KMS-11 (cell line): Measurements from ENCODE around the gene TMIGD3.

Experiments
- H2AFZ ChIP-seq: fragments of 200-600 bp; sonication (generic); 2 replicates; pipeline ENCODE4 v1.6.1; 2016; ENCODE audit warnings: antibody characterized with exemption, mixed run types, low read depth
- H3K27ac ChIP-seq: fragments of 200-600 bp; sonication (generic); 2 replicates; pipeline ENCODE4 v1.6.1; 2016; ENCODE audit warnings: mild to moderate bottlenecking, mixed run types
- H3K27me3 ChIP-seq: fragments of 200-600 bp; sonication (generic); 2 replicates; pipeline ENCODE4 v1.6.1; 2017; ENCODE audit warnings: mild to moderate bottlenecking, low read depth, mixed run types, moderate library complexity; ENCODE audit not compliant: insufficient read depth
- H3K36me3 ChIP-seq: fragments of 200-600 bp; sonication (generic); 2 replicates; pipeline ENCODE4 v1.6.1; 2017; ENCODE audit warnings: mild to moderate bottlenecking, mixed run types; ENCODE audit not compliant: insufficient read depth
- H3K4me1 ChIP-seq: fragments of 200-600 bp; sonication (generic); 2 replicates; pipeline ENCODE4 v1.6.1; 2016; ENCODE audit warnings: mild to moderate bottlenecking, low read depth, mixed run types; ENCODE audit not compliant: poor library complexity, severe bottlenecking
- H3K4me2 ChIP-seq: fragments of 200-600 bp; sonication (generic); 2 replicates; pipeline ENCODE4 v1.7.0; 2016; ENCODE audit warnings: mild to moderate bottlenecking, mixed run types
- H3K4me3 ChIP-seq: fragments of 200-600 bp; sonication (generic); IDR thresholded peaks from 2 replicates; pipeline ENCODE4 v1.6.1; 2017; ENCODE audit warnings: low read depth, low read length, mixed read lengths; ENCODE audit not compliant: insufficient read depth
- H3K79me2 ChIP-seq: fragments of 200-600 bp; sonication (generic); 2 replicates; pipeline ENCODE4 v1.6.1; 2016; ENCODE audit warnings: low read depth, mixed run types; ENCODE audit not compliant: insufficient read depth
- H3K9ac ChIP-seq: fragments of 200-600 bp; sonication (generic); 2 replicates; pipeline ENCODE4 v1.6.1; 2016; ENCODE audit warnings: mild to moderate bottlenecking, mixed run types
- H4K20me1 ChIP-seq: fragments of 200-600 bp; sonication (generic); 2 replicates; pipeline ENCODE4 v1.6.1; 2016; ENCODE audit warnings: mild to moderate bottlenecking, mixed run types; ENCODE audit not compliant: insufficient read depth
- TF ChIP-seq, protein P1 (sequence below): fragments of 200-600 bp; sonication (generic); conservative IDR thresholded peaks from 2 replicates; pipeline ENCODE4 v1.6.1; 2017; ENCODE audit warnings: low read depth, mild to moderate bottlenecking, antibody characterized with exemption, low read length, moderate library complexity, mixed read lengths

TMIGD3 gene

GRCh38 chr1:111497592-111497991 lies 5.8 kb downstream of the TMIGD3 start:
- no peak overlapping the region for H2AFZ ChIP-seq
- H3K4me2 ChIP-seq: peak overlapping the region; percentile 54; the same call in 1 of the 2 replicates

DNA sequence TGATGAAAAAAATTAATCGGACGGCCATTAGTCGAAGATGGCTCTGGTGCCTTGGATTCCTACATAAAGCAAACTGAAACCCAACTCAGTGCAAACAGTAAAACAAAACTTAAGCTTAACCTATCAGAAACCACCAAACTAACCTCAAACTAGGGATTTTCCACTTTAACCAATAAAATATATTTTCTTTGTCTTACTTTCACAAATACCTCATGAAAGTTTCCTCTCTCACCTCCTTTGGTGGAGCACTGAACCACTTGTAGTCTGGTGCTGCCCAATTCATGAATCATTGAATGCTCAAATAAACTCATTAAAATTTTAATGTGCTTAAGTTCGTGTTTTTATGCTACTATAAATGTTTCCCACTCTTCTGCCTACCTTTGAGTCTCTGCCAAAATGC lies 7.0 kb downstream of the TMIGD3 start:
- Histone ChIP-seq H3K27me3 (no peaks in the 10 kb centered on the region), H3K4me2 (peak overlapping the region; percentile 61), H3K27ac (peak overlapping the region; percentile 39), H4K20me1 (no peaks in the 10 kb centered on the region), H3K4me1 (peaks cover 36% of the 10 kb centered on the region), H3K4me3 (no peak overlapping the region), H3K36me3 (no peaks in the 10 kb centered on the region), H3K9ac (peak overlapping the region; percentile 3; the same call in 1 of the 2 replicates), H3K79me2 (no peaks in the 10 kb centered on the region), H2AFZ (no peak overlapping the region)
- TF ChIP-seq, protein P1, sequence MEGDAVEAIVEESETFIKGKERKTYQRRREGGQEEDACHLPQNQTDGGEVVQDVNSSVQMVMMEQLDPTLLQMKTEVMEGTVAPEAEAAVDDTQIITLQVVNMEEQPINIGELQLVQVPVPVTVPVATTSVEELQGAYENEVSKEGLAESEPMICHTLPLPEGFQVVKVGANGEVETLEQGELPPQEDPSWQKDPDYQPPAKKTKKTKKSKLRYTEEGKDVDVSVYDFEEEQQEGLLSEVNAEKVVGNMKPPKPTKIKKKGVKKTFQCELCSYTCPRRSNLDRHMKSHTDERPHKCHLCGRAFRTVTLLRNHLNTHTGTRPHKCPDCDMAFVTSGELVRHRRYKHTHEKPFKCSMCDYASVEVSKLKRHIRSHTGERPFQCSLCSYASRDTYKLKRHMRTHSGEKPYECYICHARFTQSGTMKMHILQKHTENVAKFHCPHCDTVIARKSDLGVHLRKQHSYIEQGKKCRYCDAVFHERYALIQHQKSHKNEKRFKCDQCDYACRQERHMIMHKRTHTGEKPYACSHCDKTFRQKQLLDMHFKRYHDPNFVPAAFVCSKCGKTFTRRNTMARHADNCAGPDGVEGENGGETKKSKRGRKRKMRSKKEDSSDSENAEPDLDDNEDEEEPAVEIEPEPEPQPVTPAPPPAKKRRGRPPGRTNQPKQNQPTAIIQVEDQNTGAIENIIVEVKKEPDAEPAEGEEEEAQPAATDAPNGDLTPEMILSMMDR: no peak

More at GRCh38 chr1:111497592-111497991, 5.8 kb downstream of the TMIGD3 start:
- TF ChIP-seq, protein P1: no peak
- Histone ChIP-seq H3K27me3 (no peaks in the 10 kb centered on the region), H3K4me1 (peaks cover 36% of the 10 kb centered on the region), H3K27ac (no peak overlapping the region), H3K36me3 (no peaks in the 10 kb centered on the region), H4K20me1 (no peaks in the 10 kb centered on the region), H3K9ac (no peak overlapping the region), H3K79me2 (no peaks in the 10 kb centered on the region), H3K4me3 (no peak overlapping the region)

- no peak overlapping the region for H2AFZ ChIP-seq
- no peak overlapping the region for H3K9ac ChIP-seq
- no peak overlapping the region for H3K4me3 ChIP-seq
- no peaks in the 10 kb centered on the region for H3K36me3 ChIP-seq
- H3K4me2 ChIP-seq: no peak overlapping the region
- no peaks in the 10 kb centered on the region for H3K27me3 ChIP-seq
- H3K79me2 ChIP-seq: no peaks in the 10 kb centered on the region
- no peak overlapping the region for H3K27ac ChIP-seq
- no peaks in the 10 kb centered on the region for H4K20me1 ChIP-seq
- TF ChIP-seq, protein P1: no peak
- H3K4me1 ChIP-seq: peaks cover 10% of the 10 kb centered on the region
These were observed 12.4 kb downstream of the TMIGD3 start for GRCh38 chr1:111491070-111491469.

- H3K79me2 ChIP-seq: no peaks in the 10 kb centered on the region
- H3K27me3 ChIP-seq: no peaks in the 10 kb centered on the region
- no peaks in the 10 kb centered on the region for H4K20me1 ChIP-seq
- TF ChIP-seq, protein P1: no peak
- H3K27ac ChIP-seq: no peak overlapping the region
- no peak overlapping the region for H3K4me3 ChIP-seq
- H3K9ac ChIP-seq: no peak overlapping the region
- no peak overlapping the region for H3K4me2 ChIP-seq
- H2AFZ ChIP-seq: no peak overlapping the region
- peaks cover 2% of the 10 kb centered on the region for H3K4me1 ChIP-seq
- H3K36me3 ChIP-seq: no peaks in the 10 kb centered on the region
These were observed 13.2 kb downstream of the TMIGD3 start for GRCh38 chr1:111490220-111490619.
